H1 (cell line): ENCODE measurements around the gene FBXL17. TPM values are rescaled to one million over a fixed set of nuclear protein-coding genes. Genes with fewer than 3 reads are reported as not detected.

Experiments
- CTCF ChIA-PET: fragments of 300-600 bp; sonication (Branson Sonifier 250); formaldehyde crosslinking; loops from one replicate; lab custom pipeline; 2021; ENCODE audit not compliant: partially characterized antibody; lab: Charles Lee
- POLR2A ChIA-PET: fragments of 300-600 bp; sonication (Branson Sonifier 250); formaldehyde crosslinking; loops from one replicate; lab custom pipeline; 2021; ENCODE audit warnings: inconsistent platforms; ENCODE audit not compliant: partially characterized antibody; lab: Charles Lee
- DNase-seq, 2 experiments: peaks; one replicate each; pipeline versions ENCODE4 v3.0.0 to v3.0.0-alpha.2; 2010 to 2022; ENCODE audit warnings: low spot score in 2 of 2, low read depth in 1 of 2, mixed read lengths in 1 of 2
- FAIRE-seq: peaks from 2 replicates; lab custom pipeline; 2011; peaks lifted over from hg19 to GRCh38; lab: Jason Lieb, UNC
- H2AFZ ChIP-seq: 2 replicates; pipeline ENCODE4 v1.8.1; 2012; ENCODE audit warnings: low read length, inconsistent platforms
- H2AK5ac ChIP-seq: 2 replicates; pipeline ENCODE4 v1.6.1; 2013; ENCODE audit warnings: low read depth, low read length
- H2BK120ac ChIP-seq: replicated peaks from 2 replicates; pipeline ENCODE3; 2013; ENCODE audit warnings: low read depth, low read length, inconsistent platforms
- H2BK12ac ChIP-seq: 2 replicates; pipeline ENCODE4 v1.6.1; 2013; ENCODE audit warnings: low read depth, low read length
- H2BK15ac ChIP-seq: 2 replicates; pipeline ENCODE4 v1.6.1; 2013; ENCODE audit warnings: low read length
- H2BK20ac ChIP-seq: 2 replicates; pipeline ENCODE4 v1.6.1; 2013; ENCODE audit warnings: low read length
- H2BK5ac ChIP-seq: 2 replicates; pipeline ENCODE4 v1.6.1; 2013; ENCODE audit warnings: low read depth, low read length
- H3K14ac ChIP-seq: 2 replicates; pipeline ENCODE4 v1.6.1; 2013; ENCODE audit warnings: inconsistent platforms; ENCODE audit not compliant: insufficient read length
- H3K18ac ChIP-seq: 2 replicates; pipeline ENCODE4 v1.6.1; 2013; ENCODE audit warnings: low read length; ENCODE audit errors: extremely low read depth
- H3K23ac ChIP-seq: 2 replicates; pipeline ENCODE4 v1.6.1; 2013; ENCODE audit warnings: inconsistent platforms; ENCODE audit not compliant: insufficient read length
- H3K23me2 ChIP-seq: 2 replicates; pipeline ENCODE4 v1.6.1; 2013; ENCODE audit warnings: low read depth, low read length
- H3K27ac ChIP-seq: 2 replicates; pipeline ENCODE4 v1.6.1; 2011; ENCODE audit warnings: low read depth, low read length, inconsistent platforms
- H3K27me3 ChIP-seq, 4 experiments: replicated peaks in 1 of 4; 1 replicate in 1 of 4; 2 replicates in 3 of 4; pipeline versions ENCODE4 v1.6.1 to v1.8.1; 2011 to 2013; ENCODE audit warnings: low read length in 3 of 4, mild to moderate bottlenecking in 3 of 4, inconsistent platforms in 2 of 4, mixed read lengths in 2 of 4, moderate library complexity in 1 of 4; ENCODE audit not compliant: control insufficient read depth in 3 of 4, insufficient read depth in 3 of 4; ENCODE audit errors: extremely low read depth in 1 of 4
- H3K36me3 ChIP-seq, 4 experiments: 2 replicates each; pipeline versions ENCODE4 v1.6.1 to v1.8.1; 2011 to 2013; ENCODE audit warnings: mild to moderate bottlenecking in 4 of 4, low read length in 3 of 4, moderate library complexity in 2 of 4, control low read depth in 1 of 4, inconsistent platforms in 1 of 4; ENCODE audit not compliant: insufficient read depth in 4 of 4, control insufficient read depth in 2 of 4
- H3K4ac ChIP-seq: replicated peaks from 2 replicates; pipeline ENCODE3; 2013; ENCODE audit warnings: low read length, low read depth, mixed read lengths, inconsistent platforms; ENCODE audit not compliant: insufficient read length
- H3K4me1 ChIP-seq, 4 experiments: replicated peaks in 1 of 4; 1 replicate in 1 of 4; 2 replicates in 3 of 4; pipeline versions ENCODE4 v1.6.1 to v1.8.1; 2011 to 2013; ENCODE audit warnings: low read length in 3 of 4, inconsistent platforms in 2 of 4, mixed read lengths in 1 of 4; ENCODE audit not compliant: insufficient read depth in 4 of 4, control insufficient read depth in 3 of 4
- H3K4me2 ChIP-seq, 2 experiments: 2 replicates each; pipeline versions ENCODE4 v1.6.1 to v1.8.1; 2011 to 2013; ENCODE audit warnings: low read depth in 2 of 2, low read length in 2 of 2, control low read depth in 1 of 2, inconsistent platforms in 1 of 2, mild to moderate bottlenecking in 1 of 2; ENCODE audit not compliant: insufficient read depth in 1 of 2
- H3K4me3 ChIP-seq, 4 experiments: fragments of 200-600, 300-600 bp in 1 of 4; sonication (generic), shearing (Covaris generic), sonication (Bioruptor Twin) in 1 of 4; 2 replicates each; pipeline versions ENCODE4 v1.5.1 to v1.8.1; 2011 to 2016; ENCODE audit warnings: low read length in 4 of 4, low read depth in 3 of 4, control low read depth in 2 of 4, inconsistent platforms in 2 of 4, mild to moderate bottlenecking in 2 of 4, mixed read lengths in 1 of 4, moderate library complexity in 1 of 4; ENCODE audit not compliant: insufficient read depth in 2 of 4; ENCODE audit errors: extremely low read depth in 1 of 4
- H3K56ac ChIP-seq: replicated peaks from 2 replicates; pipeline ENCODE3; 2013; ENCODE audit warnings: low read depth, mild to moderate bottlenecking, mixed read lengths, low read length, inconsistent platforms; ENCODE audit not compliant: insufficient read length
- H3K79me1 ChIP-seq: 2 replicates; pipeline ENCODE4 v1.6.1; 2013; ENCODE audit warnings: low read depth, low read length, control low read depth
- H3K79me2 ChIP-seq, 2 experiments: 2 replicates each; pipeline versions ENCODE4 v1.6.1 to v1.8.1; 2012 to 2013; ENCODE audit warnings: low read length in 2 of 2, mild to moderate bottlenecking in 2 of 2, inconsistent platforms in 1 of 2; ENCODE audit not compliant: insufficient read depth in 2 of 2, control insufficient read depth in 1 of 2
- H3K9ac ChIP-seq, 4 experiments: replicated peaks in 1 of 4; 1 replicate in 1 of 4; 2 replicates in 3 of 4; pipeline versions ENCODE4 v1.6.1 to v1.8.1; 2011 to 2013; ENCODE audit warnings: low read depth in 3 of 4, low read length in 3 of 4, control low read depth in 2 of 4, mild to moderate bottlenecking in 2 of 4, moderate library complexity in 2 of 4, inconsistent platforms in 1 of 4; ENCODE audit errors: extremely low read depth in 1 of 4
- H3K9me3 ChIP-seq, 2 experiments: 2 replicates each; pipeline versions ENCODE4 v1.6.1 to v1.8.1; 2012 to 2013; ENCODE audit warnings: mild to moderate bottlenecking in 2 of 2, moderate library complexity in 2 of 2, control low read depth in 1 of 2, inconsistent platforms in 1 of 2, low read depth in 1 of 2, low read length in 1 of 2, mixed read lengths in 1 of 2; ENCODE audit not compliant: insufficient read depth in 2 of 2
- H4K20me1 ChIP-seq, 2 experiments: replicated peaks in 1 of 2; 2 replicates each; pipeline versions ENCODE3 to v1.8.1; 2011 to 2013; ENCODE audit warnings: inconsistent platforms in 2 of 2, low read length in 2 of 2, mild to moderate bottlenecking in 1 of 2; ENCODE audit not compliant: insufficient read depth in 2 of 2, control insufficient read depth in 1 of 2
- H4K5ac ChIP-seq: 2 replicates; pipeline ENCODE4 v1.6.1; 2013; ENCODE audit warnings: low read length, low read depth, mixed read lengths, inconsistent platforms; ENCODE audit not compliant: insufficient read length
- H4K8ac ChIP-seq: 2 replicates; pipeline ENCODE4 v1.8.0; 2013; ENCODE audit warnings: mild to moderate bottlenecking, moderate library complexity, low read length, inconsistent platforms; ENCODE audit not compliant: insufficient read depth; ENCODE audit errors: extremely low read depth
- H4K91ac ChIP-seq: replicated peaks from 2 replicates; pipeline ENCODE3; 2013; ENCODE audit warnings: low read length, mixed read lengths, inconsistent platforms; ENCODE audit not compliant: insufficient read length
- ASH2L ChIP-seq: fragments of 200-600, 300-600 bp; sonication (generic); IDR thresholded peaks from one replicate; pipeline ENCODE4 v1.7.1; 2017; ENCODE audit warnings: low read length
- CEBPB ChIP-seq: IDR thresholded peaks from 2 replicates; pipeline ENCODE4 v1.6.1; 2012; ENCODE audit warnings: low read depth, low read length
- EGR1 ChIP-seq: IDR thresholded peaks from 2 replicates; pipeline ENCODE4 v1.6.1; 2011; ENCODE audit warnings: low read depth, low read length, borderline replicate concordance
- POU5F1 ChIP-seq: IDR thresholded peaks from 2 replicates; pipeline ENCODE4 v1.6.1; 2011; ENCODE audit warnings: low read depth, mild to moderate bottlenecking, low read length, moderate library complexity
- RFX5 ChIP-seq: IDR thresholded peaks from 2 replicates; pipeline ENCODE4 v1.6.1; 2011; ENCODE audit warnings: low read depth, low read length, improper control_type of control experiment, borderline replicate concordance
- SP2 ChIP-seq: IDR thresholded peaks from 2 replicates; pipeline ENCODE4 v1.6.1; 2012; ENCODE audit warnings: mild to moderate bottlenecking, low read length, inconsistent platforms
- SUZ12 ChIP-seq: fragments of 200-600 bp; sonication (generic); IDR thresholded peaks from 2 replicates; pipeline ENCODE4 v1.6.1; 2012; ENCODE audit warnings: mild to moderate bottlenecking, inconsistent platforms, low read length, moderate library complexity, mixed read lengths
- TAF1 ChIP-seq: IDR thresholded peaks from 2 replicates; pipeline ENCODE4 v1.6.1; 2011; ENCODE audit warnings: mild to moderate bottlenecking, low read depth, low read length
- WGBS, 2 experiments: shearing (Covaris generic) in 1 of 2; methylation state at CpG; one replicate each; pipeline versions ENCODE4 v1.1.6 to v1.1.7; 2013 to 2015; ENCODE audit warnings: low lambda C conversion rate in 2 of 2, mixed read lengths in 2 of 2, inconsistent platforms in 1 of 2, low coverage in 1 of 2, missing lambda C conversion rate in 1 of 2; ENCODE audit not compliant: insufficient replicate concordance in 2 of 2, insufficient coverage in 1 of 2, insufficient read length in 1 of 2; ENCODE audit errors: extremely low coverage in 1 of 2, missing lambda C conversion rate in 1 of 2; 5-methylcytosine and 5-hydroxymethylcytosine counted together
- polyA plus RNA-seq, 7 experiments: library from polyadenylated mRNA; depleted of rRNA in 3 of 7; stranded (reverse) in 5 of 7; unstranded in 2 of 7; fragments of >200 nt in 5 of 7; fragments of 200-250 nt in 2 of 7; gene quantifications; 1 replicate in 5 of 7; 2 replicates in 1 of 7; 4 replicates in 1 of 7; pipeline versions ENCODE4 v1.2.1 to v1.2.3, GENCODE V29; 2011 to 2013; ENCODE audit warnings: missing spikeins in 2 of 7, mixed read lengths in 2 of 7
- total RNA-seq: library from RNA; stranded (reverse); fragmentation: NEBNext Ultra II Directional; extraction: Animal tissue kit (Norgen Biotek cat#: 25700); gene quantifications from 2 replicates; pipeline ENCODE4 v1.2.1, GENCODE V29; 2021

The FBXL17 gene
- total and polyA plus RNA-seq, 2 of the 8 experiments (the other 6 are each of a cell fraction or from before 2014, with no cell fraction given), result 0.35 to 4.3 TPM

- Histone ChIP-seq H2BK5ac (no peak overlapping the region), H3K56ac (no peak overlapping the region), H3K23ac (no peak overlapping the region), H3K4ac (no peak overlapping the region), H2BK20ac (no peak overlapping the region), H3K14ac (no peak overlapping the region), H3K27me3 (no peaks in the 10 kb centered on the region), H3K4me2 (no peak overlapping the region), H3K4me1 (no peaks in the 10 kb centered on the region; a peak in 1 of 7 replicates), H3K79me2 (no peaks in the 10 kb centered on the region), H4K5ac (no peak overlapping the region), H4K91ac (no peak overlapping the region), H3K36me3 (no peaks in the 10 kb centered on the region), H4K8ac (no peak overlapping the region), H3K18ac (no peak overlapping the region), H3K23me2 (no peaks in the 10 kb centered on the region; the same call in 1 of the 2 replicates), H4K20me1 (no peaks in the 10 kb centered on the region), H2AK5ac (no peak overlapping the region), H3K9ac (no peak overlapping the region), H2BK120ac (no peak overlapping the region), H2AFZ (peak overlapping the region; percentile 28; the same call in 1 of the 2 replicates), H3K4me3 (no peak overlapping the region), H3K9me3 (no peaks in the 10 kb centered on the region), H3K79me1 (no peaks in the 10 kb centered on the region), H2BK15ac (no peak overlapping the region), H2BK12ac (no peak overlapping the region), H3K27ac (no peak overlapping the region)
- WGBS, 2 experiments, result 84% methylated on average over 1 of the region's 1 CpG; no CpG with 5 or more reads in 1 of the 2 experiments
- ChIA-PET CTCF (no interaction called here), POLR2A (no interaction called here)
- DNase-seq (no peak), FAIRE-seq (no peak)
- TF ChIP-seq EGR1 (no peak), TAF1 (no peak), RFX5 (no peak), POU5F1 (no peak), SP2 (no peak), CEBPB (no peak), SUZ12 (no peak), ASH2L (no peak)
These were observed 378.7 kb downstream of the FBXL17 start for GRCh38 chr5:108003178-108003577.
